GM21576 (cell line): ENCODE measurements around the gene VTI1A.

Experiments
- ATAC-seq: cut with Tn5 transposase; IDR thresholded peaks from one replicate; pipeline ENCODE4 v1.9.1; 2021; ENCODE audit warnings: mild to moderate bottlenecking, moderate library complexity; ENCODE audit not compliant: unreplicated experiment

VTI1A gene

GRCh38 chr10:112821663-112822062 lies 374.6 kb downstream of the VTI1A start:
- ATAC-seq, result no peak

- ATAC-seq, result no peak
Measured at GRCh38 chr10:112823007-112823406, 376.0 kb downstream of the VTI1A start.

GRCh38 chr10:112823604-112824003 lies 376.6 kb downstream of the VTI1A start:
- no peak for ATAC-seq

- no peak for ATAC-seq
Measured at GRCh38 chr10:112826018-112826697, 379.1 kb downstream of the VTI1A start.

GRCh38 chr10:112827086-112827485 lies 380.1 kb downstream of the VTI1A start:
- no peak for ATAC-seq

GRCh38 chr10:112827951-112828350 lies 380.9 kb downstream of the VTI1A start:
- no peak for ATAC-seq

- no peak for ATAC-seq
Measured at GRCh38 chr10:112831859-112832258, 384.8 kb downstream of the VTI1A start.

GRCh38 chr10:112832361-112832878 lies 385.4 kb downstream of the VTI1A start:
- ATAC-seq, result no peak

- no peak for ATAC-seq
Measured at GRCh38 chr10:112832959-112833358, 385.9 kb downstream of the VTI1A start.

- peak; percentile 53 for ATAC-seq
Measured at GRCh38 chr10:112834751-112835181, 387.8 kb downstream of the VTI1A start.

- ATAC-seq, result no peak
Measured at GRCh38 chr10:112835217-112835715, 388.3 kb downstream of the VTI1A start.

- ATAC-seq, result no peak
Measured at GRCh38 chr10:112835944-112836451, 389.0 kb downstream of the VTI1A start.

- ATAC-seq, result no peak
Measured at GRCh38 chr10:112838784-112839481, 391.9 kb downstream of the VTI1A start.

GRCh38 chr10:112839928-112840654 lies 393.1 kb downstream of the VTI1A start:
- ATAC-seq, result no peak

GRCh38 chr10:112841549-112841948 lies 394.5 kb downstream of the VTI1A start:
- ATAC-seq, result no peak

- peak; percentile 89 for ATAC-seq
Measured at GRCh38 chr10:112842832-112843360, 395.9 kb downstream of the VTI1A start.

GRCh38 chr10:112843623-112844022 lies 396.6 kb downstream of the VTI1A start:
- ATAC-seq, result no peak

- ATAC-seq, result no peak
Measured at GRCh38 chr10:112844681-112845544, 397.9 kb downstream of the VTI1A start.

GRCh38 chr10:112847778-112848177 lies 400.8 kb downstream of the VTI1A start:
- no peak for ATAC-seq

GRCh38 chr10:112848228-112848627 lies 401.2 kb downstream of the VTI1A start:
- ATAC-seq, result no peak
